ENCODE data around the gene COL19A1.

The COL19A1 gene

DNA sequence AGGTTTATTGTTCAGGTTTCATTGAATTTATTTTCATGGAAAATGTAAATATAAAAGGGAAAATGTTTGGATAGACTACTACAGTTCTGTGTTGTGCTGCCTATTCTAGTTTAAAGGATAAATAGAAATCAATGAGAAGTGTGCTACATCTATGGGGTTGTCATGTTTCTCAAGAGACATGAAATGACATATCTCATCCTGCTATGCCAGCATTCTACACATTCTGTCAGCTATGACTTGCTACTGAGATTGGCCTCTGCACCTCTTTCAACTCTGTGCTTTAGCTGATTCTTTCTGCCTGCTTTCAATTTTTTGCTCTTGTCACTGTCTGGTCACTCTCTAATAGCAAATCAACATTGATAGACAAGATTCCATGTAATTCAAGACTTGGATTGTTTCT lies 33.8 kb upstream of the COL19A1 start:
- Histone ChIP-seq H3K27ac (ENCODE audit: low read depth, low read length) (no peak overlapping the region), H3K36me3 (ENCODE audit: control insufficient read depth in 1 of 2, insufficient read depth in 2 of 2, low read length in 2 of 2) (no peaks in the 10 kb centered on the region), H3K9ac (ENCODE audit: low read depth in 1 of 2, low read length in 2 of 2) (no peak overlapping the region), H3K9me3 (ENCODE audit: control insufficient read depth in 1 of 2, low read length in 2 of 2) (no peaks in the 10 kb centered on the region), H3K4me1 (ENCODE audit: control insufficient read depth in 1 of 2, insufficient read depth in 2 of 2, low read length in 2 of 2) (no peaks in the 10 kb centered on the region), H3K27me3 (ENCODE audit: control insufficient read depth in 1 of 2, insufficient read depth in 2 of 2, low read length in 2 of 2) (no peaks in the 10 kb centered on the region), H3K4me3 (ENCODE audit: low read depth in 1 of 2, low read length in 2 of 2) (no peak overlapping the region)

DNA sequence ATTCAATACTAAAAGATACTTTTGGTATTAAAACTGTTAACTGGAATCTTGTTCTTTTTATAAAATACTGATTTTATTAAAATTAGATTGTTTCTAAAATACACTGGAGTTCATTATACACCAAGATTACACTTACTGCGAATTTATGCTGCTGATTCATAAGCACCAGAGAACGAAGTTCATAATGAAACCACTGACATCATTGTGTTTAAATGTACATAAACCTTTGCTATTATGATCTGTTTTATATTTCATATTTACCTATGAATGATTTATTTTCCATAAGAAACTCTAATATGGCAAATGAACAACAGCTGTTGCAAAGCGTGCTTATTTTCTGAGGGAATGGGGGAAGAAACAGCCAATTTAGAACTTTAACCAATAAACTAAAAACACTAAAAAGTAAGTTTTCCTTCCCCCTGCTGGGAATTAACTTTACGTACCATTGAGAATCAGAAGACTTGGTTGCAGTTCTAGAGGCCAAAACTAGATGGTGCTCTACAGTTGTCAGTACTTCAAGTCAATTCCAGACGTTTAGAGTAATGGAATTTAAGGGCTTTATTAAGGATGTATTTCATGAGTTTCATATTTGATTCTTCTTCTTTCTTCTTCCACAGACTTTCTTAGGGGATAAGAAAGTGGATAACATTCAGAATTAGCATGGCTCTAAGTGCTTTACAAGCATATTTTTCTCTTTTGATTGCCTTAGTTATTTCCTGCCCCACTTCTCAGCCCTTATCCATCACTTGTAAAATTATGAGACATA lies 30.8 kb upstream of the COL19A1 start:
- no peak overlapping the region for H3K4me3 ChIP-seq (ENCODE audit: low read depth in 1 of 2, low read length in 2 of 2)
- H3K9ac ChIP-seq (ENCODE audit: low read depth in 1 of 2, low read length in 2 of 2): no peak overlapping the region
- H3K27me3 ChIP-seq (ENCODE audit: control insufficient read depth in 1 of 2, insufficient read depth in 2 of 2, low read length in 2 of 2): no peaks in the 10 kb centered on the region

DNA sequence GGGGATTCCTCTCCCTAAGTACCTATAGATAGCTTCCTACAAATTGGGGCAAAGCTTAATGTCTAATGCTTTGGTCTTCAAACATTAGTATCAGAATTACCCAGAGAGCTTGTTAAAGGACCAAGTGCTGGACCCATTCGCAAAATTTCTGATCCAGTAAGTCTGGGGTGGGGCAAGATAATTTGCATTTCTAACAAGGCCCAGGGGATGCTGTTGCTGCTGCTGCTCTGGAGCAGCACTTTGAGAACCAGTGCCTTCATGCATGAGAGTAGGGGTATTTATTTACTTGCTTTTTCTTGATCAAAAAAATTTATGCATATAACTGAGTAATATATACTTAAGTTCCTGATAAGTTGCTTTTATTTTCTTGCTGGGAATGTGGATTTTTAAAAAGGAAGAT lies 24.5 kb upstream of the COL19A1 start:
- Histone ChIP-seq H3K9me3 (ENCODE audit: control insufficient read depth in 1 of 2, low read length in 2 of 2) (no peaks in the 10 kb centered on the region), H3K9ac (ENCODE audit: low read depth in 1 of 2, low read length in 2 of 2) (no peak overlapping the region), H3K4me3 (ENCODE audit: low read depth in 1 of 2, low read length in 2 of 2) (no peak overlapping the region), H3K27me3 (ENCODE audit: control insufficient read depth in 1 of 2, insufficient read depth in 2 of 2, low read length in 2 of 2) (peaks cover 0 to 5% of the 10 kb centered on the region in 2 donors), H3K4me1 (ENCODE audit: control insufficient read depth in 1 of 2, insufficient read depth in 2 of 2, low read length in 2 of 2) (no peaks in the 10 kb centered on the region), H3K36me3 (ENCODE audit: control insufficient read depth in 1 of 2, insufficient read depth in 2 of 2, low read length in 2 of 2) (no peaks in the 10 kb centered on the region), H3K27ac (ENCODE audit: low read depth, low read length) (no peak overlapping the region)

More for the DNA sequence above, 30.8 kb upstream of the COL19A1 start:
- no peaks in the 10 kb centered on the region for H3K9me3 ChIP-seq (ENCODE audit: control insufficient read depth in 1 of 2, low read length in 2 of 2)
- no peak overlapping the region for H3K27ac ChIP-seq (ENCODE audit: low read depth, low read length)
- no peaks in the 10 kb centered on the region for H3K36me3 ChIP-seq (ENCODE audit: control insufficient read depth in 1 of 2, insufficient read depth in 2 of 2, low read length in 2 of 2)
- no peaks in the 10 kb centered on the region for H3K4me1 ChIP-seq (ENCODE audit: control insufficient read depth in 1 of 2, insufficient read depth in 2 of 2, low read length in 2 of 2)

DNA sequence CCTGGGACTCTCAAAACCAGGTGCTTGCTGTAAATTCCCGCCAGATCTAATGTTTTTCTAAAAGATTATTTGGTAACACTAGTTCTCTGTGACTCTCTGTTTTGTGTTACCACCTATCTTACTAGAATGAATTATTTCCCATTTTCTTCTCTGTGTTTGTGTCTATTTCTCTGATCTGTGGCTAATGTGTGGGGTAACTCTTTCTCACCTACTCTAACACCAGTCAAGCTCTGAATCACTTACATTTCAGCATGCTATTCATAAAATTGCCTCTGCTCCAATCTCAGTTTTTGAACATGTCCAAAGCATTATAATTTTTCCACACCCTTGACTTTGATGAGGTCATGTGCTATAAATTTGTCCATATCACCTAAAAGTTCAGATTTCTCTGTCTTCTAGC lies 23.2 kb upstream of the COL19A1 start:
- Histone ChIP-seq H3K9ac (ENCODE audit: low read depth in 1 of 2, low read length in 2 of 2) (no peak overlapping the region), H3K36me3 (ENCODE audit: control insufficient read depth in 1 of 2, insufficient read depth in 2 of 2, low read length in 2 of 2) (no peaks in the 10 kb centered on the region), H3K27me3 (ENCODE audit: control insufficient read depth in 1 of 2, insufficient read depth in 2 of 2, low read length in 2 of 2) (peaks cover 0 to 5% of the 10 kb centered on the region in 2 donors), H3K27ac (ENCODE audit: low read depth, low read length) (no peak overlapping the region), H3K9me3 (ENCODE audit: control insufficient read depth in 1 of 2, low read length in 2 of 2) (no peaks in the 10 kb centered on the region), H3K4me3 (ENCODE audit: low read depth in 1 of 2, low read length in 2 of 2) (no peak overlapping the region), H3K4me1 (ENCODE audit: control insufficient read depth in 1 of 2, insufficient read depth in 2 of 2, low read length in 2 of 2) (no peaks in the 10 kb centered on the region)

DNA sequence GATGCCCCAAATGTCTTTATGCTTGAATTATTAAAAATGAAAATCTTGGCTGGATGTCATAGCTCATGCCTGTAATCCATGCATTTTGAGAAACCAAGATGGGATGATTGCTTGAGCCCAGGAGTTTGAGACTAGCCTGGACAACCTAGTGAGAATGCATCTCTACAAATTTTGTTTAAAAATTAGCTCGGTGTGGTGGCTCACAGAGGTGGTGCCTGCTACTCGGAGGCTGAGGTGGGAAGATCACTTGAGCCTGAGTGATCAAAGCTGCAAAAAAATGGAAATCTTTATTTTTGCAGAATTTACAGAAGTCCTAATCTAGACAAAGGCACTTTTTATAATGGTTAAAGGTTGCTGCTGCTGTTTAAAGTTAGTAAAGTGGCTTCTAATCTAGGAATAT lies 20.0 kb upstream of the COL19A1 start:
- no peaks in the 10 kb centered on the region for H3K4me1 ChIP-seq (ENCODE audit: control insufficient read depth in 1 of 2, insufficient read depth in 2 of 2, low read length in 2 of 2)

DNA sequence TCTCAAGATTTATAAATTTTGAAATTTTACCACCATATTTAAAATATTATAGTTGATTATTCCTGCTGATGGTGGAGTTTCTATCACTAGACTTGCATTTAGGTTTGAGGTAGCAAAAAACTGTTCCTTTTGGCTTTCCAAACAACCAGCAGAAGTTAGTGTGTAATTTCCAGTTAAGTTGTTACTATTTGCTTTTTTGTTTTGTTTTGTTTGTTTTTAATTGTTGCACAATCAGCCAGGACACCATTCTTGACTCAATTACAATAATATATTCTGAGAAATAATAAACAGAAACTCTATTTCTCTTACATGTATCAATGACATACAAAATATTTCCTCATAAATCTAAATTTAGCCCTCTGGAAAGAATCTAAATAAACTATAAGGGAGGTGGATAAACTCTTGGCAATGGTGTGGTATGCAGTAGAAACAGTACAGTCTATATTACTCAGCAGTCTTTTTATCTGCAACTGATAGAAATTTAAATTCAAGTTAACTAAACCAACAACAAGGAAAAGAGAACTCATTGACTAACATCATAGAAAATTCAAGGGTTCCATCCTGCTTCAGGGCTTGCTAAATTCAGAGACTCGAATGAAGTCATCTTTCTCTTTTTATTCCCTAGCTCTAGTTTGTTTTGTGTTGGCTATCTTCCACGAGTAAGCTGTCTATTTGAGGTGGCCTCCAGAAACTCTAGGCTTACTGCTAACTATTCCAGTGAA lies 19.4 kb upstream of the COL19A1 start:
- Histone ChIP-seq H3K9me3 (ENCODE audit: control insufficient read depth in 1 of 2, low read length in 2 of 2) (no peaks in the 10 kb centered on the region), H3K4me1 (ENCODE audit: control insufficient read depth in 1 of 2, insufficient read depth in 2 of 2, low read length in 2 of 2) (no peaks in the 10 kb centered on the region), H3K4me3 (ENCODE audit: low read depth in 1 of 2, low read length in 2 of 2) (no peak overlapping the region), H3K27ac (ENCODE audit: low read depth, low read length) (no peak overlapping the region), H3K36me3 (ENCODE audit: control insufficient read depth in 1 of 2, insufficient read depth in 2 of 2, low read length in 2 of 2) (no peaks in the 10 kb centered on the region), H3K27me3 (ENCODE audit: control insufficient read depth in 1 of 2, insufficient read depth in 2 of 2, low read length in 2 of 2) (peaks cover 0 to 2% of the 10 kb centered on the region in 2 donors), H3K9ac (ENCODE audit: low read depth in 1 of 2, low read length in 2 of 2) (no peak overlapping the region)

More for the DNA sequence above, 20.0 kb upstream of the COL19A1 start:
- Histone ChIP-seq H3K27me3 (ENCODE audit: control insufficient read depth in 1 of 2, insufficient read depth in 2 of 2, low read length in 2 of 2) (peaks cover 0 to 2% of the 10 kb centered on the region in 2 donors), H3K4me3 (ENCODE audit: low read depth in 1 of 2, low read length in 2 of 2) (no peak overlapping the region), H3K27ac (ENCODE audit: low read depth, low read length) (no peak overlapping the region), H3K9me3 (ENCODE audit: control insufficient read depth in 1 of 2, low read length in 2 of 2) (no peaks in the 10 kb centered on the region), H3K9ac (ENCODE audit: low read depth in 1 of 2, low read length in 2 of 2) (no peak overlapping the region), H3K36me3 (ENCODE audit: control insufficient read depth in 1 of 2, insufficient read depth in 2 of 2, low read length in 2 of 2) (no peaks in the 10 kb centered on the region)

DNA sequence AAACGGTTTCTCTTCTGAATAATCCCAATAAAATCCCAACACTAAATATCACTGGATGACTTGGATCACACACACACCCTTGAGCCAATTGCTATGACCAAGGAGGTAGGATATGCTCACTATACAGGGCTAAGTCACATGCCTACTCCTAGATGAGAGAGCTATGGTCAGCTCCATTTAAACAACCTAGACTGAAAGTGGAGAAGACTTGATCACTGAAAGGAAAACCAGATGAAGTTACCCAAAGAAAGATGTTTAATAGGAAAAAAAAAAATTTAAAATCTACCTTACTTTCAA lies 18.9 kb upstream of the COL19A1 start:
- no peak overlapping the region for H3K9ac ChIP-seq (ENCODE audit: low read depth in 1 of 2, low read length in 2 of 2)
- H3K27me3 ChIP-seq (ENCODE audit: control insufficient read depth in 1 of 2, insufficient read depth in 2 of 2, low read length in 2 of 2): no peaks in the 10 kb centered on the region
- H3K9me3 ChIP-seq (ENCODE audit: control insufficient read depth in 1 of 2, low read length in 2 of 2): no peaks in the 10 kb centered on the region
- no peaks in the 10 kb centered on the region for H3K36me3 ChIP-seq (ENCODE audit: control insufficient read depth in 1 of 2, insufficient read depth in 2 of 2, low read length in 2 of 2)
- no peaks in the 10 kb centered on the region for H3K4me1 ChIP-seq (ENCODE audit: control insufficient read depth in 1 of 2, insufficient read depth in 2 of 2, low read length in 2 of 2)
- no peak overlapping the region for H3K4me3 ChIP-seq (ENCODE audit: low read depth in 1 of 2, low read length in 2 of 2)
- no peak overlapping the region for H3K27ac ChIP-seq (ENCODE audit: low read depth, low read length)

DNA sequence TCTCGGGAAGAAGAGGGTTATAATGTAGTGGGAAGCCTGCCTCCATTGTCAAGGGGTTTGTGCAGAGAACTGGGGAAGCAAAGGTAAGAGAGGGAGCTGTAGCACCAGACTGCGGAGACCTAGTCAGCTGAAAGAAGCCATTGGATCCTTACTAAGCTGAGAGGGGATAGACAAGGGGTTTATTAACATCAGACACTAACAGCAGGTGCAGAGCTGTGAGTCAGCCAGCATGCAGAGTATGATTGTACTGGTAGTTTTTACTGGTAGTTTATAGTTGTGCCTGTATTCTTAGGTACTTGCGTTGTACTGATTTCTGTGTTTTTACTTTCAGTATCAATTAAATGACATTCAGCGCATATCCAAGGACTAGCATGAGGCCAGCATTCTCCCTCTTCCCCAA lies 17.8 kb upstream of the COL19A1 start:
- Histone ChIP-seq H3K9ac (ENCODE audit: low read depth in 1 of 2, low read length in 2 of 2) (no peak overlapping the region), H3K9me3 (ENCODE audit: control insufficient read depth in 1 of 2, low read length in 2 of 2) (no peaks in the 10 kb centered on the region), H3K4me1 (ENCODE audit: control insufficient read depth in 1 of 2, insufficient read depth in 2 of 2, low read length in 2 of 2) (no peaks in the 10 kb centered on the region), H3K27me3 (ENCODE audit: control insufficient read depth in 1 of 2, insufficient read depth in 2 of 2, low read length in 2 of 2) (no peaks in the 10 kb centered on the region), H3K27ac (ENCODE audit: low read depth, low read length) (no peak overlapping the region), H3K4me3 (ENCODE audit: low read depth in 1 of 2, low read length in 2 of 2) (peak overlapping the region in 1 of 2 donors; percentile 43), H3K36me3 (ENCODE audit: control insufficient read depth in 1 of 2, insufficient read depth in 2 of 2, low read length in 2 of 2) (no peaks in the 10 kb centered on the region)

DNA sequence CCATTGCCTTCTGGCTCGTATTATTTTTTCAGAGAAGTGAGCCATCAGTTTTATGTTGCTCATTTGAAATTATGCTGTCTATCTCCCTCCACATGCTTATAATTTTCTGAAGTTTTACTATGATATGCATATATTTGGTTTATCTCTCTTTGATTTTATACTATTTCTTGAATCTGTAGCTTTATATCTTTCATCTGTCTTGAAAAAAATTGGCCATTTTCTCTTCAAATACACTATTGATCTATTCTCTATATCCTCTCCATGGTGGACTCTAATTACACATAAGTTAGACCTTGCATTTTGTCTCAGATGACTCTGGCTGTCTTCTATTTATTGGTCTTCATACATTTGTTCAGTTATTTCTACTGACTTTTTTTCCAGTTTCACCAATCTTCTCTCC lies 13.7 kb upstream of the COL19A1 start:
- Histone ChIP-seq H3K27ac (ENCODE audit: low read depth, low read length) (no peak overlapping the region), H3K9ac (ENCODE audit: low read depth in 1 of 2, low read length in 2 of 2) (no peak overlapping the region), H3K4me3 (ENCODE audit: low read depth in 1 of 2, low read length in 2 of 2) (no peak overlapping the region), H3K4me1 (ENCODE audit: control insufficient read depth in 1 of 2, insufficient read depth in 2 of 2, low read length in 2 of 2) (no peaks in the 10 kb centered on the region), H3K36me3 (ENCODE audit: control insufficient read depth in 1 of 2, insufficient read depth in 2 of 2, low read length in 2 of 2) (no peaks in the 10 kb centered on the region), H3K27me3 (ENCODE audit: control insufficient read depth in 1 of 2, insufficient read depth in 2 of 2, low read length in 2 of 2) (no peaks in the 10 kb centered on the region), H3K9me3 (ENCODE audit: control insufficient read depth in 1 of 2, low read length in 2 of 2) (no peaks in the 10 kb centered on the region)

DNA sequence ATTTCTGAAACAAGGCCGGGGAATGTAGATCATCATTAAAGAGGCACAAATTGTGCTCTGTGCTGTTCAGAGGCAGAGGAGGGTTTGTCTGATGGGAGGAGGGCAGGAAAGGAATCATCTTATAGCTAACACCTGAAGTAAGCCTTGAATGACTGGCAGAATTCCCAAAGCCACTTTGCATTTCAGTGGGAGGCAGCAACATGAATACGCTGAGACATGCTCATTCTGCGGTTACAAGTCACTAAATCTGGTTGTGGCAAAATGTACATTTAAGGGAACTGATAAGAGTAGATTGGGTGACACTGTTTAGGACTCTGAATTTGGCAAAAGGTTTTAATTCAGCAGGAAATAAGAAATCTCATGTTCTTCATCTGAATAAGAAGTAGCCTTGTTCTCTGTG lies 4.4 kb upstream of the COL19A1 start:
- no peaks in the 10 kb centered on the region for H3K36me3 ChIP-seq (ENCODE audit: control insufficient read depth in 1 of 2, insufficient read depth in 2 of 2, low read length in 2 of 2)
- H3K9me3 ChIP-seq (ENCODE audit: control insufficient read depth in 1 of 2, low read length in 2 of 2): no peaks in the 10 kb centered on the region
- no peak overlapping the region for H3K9ac ChIP-seq (ENCODE audit: low read depth in 1 of 2, low read length in 2 of 2)
- peaks cover 12 to 13% of the 10 kb centered on the region in 2 donors for H3K27me3 ChIP-seq (ENCODE audit: control insufficient read depth in 1 of 2, insufficient read depth in 2 of 2, low read length in 2 of 2)
- no peak overlapping the region for H3K4me3 ChIP-seq (ENCODE audit: low read depth in 1 of 2, low read length in 2 of 2)
- H3K27ac ChIP-seq (ENCODE audit: low read depth, low read length): no peak overlapping the region
- H3K4me1 ChIP-seq (ENCODE audit: control insufficient read depth in 1 of 2, insufficient read depth in 2 of 2, low read length in 2 of 2): peaks cover 0 to 7% of the 10 kb centered on the region in 2 donors

Data from duodenal mucosa (tissue), 2 donors.